ENCODE measurements around the gene KIF6.

DNA sequence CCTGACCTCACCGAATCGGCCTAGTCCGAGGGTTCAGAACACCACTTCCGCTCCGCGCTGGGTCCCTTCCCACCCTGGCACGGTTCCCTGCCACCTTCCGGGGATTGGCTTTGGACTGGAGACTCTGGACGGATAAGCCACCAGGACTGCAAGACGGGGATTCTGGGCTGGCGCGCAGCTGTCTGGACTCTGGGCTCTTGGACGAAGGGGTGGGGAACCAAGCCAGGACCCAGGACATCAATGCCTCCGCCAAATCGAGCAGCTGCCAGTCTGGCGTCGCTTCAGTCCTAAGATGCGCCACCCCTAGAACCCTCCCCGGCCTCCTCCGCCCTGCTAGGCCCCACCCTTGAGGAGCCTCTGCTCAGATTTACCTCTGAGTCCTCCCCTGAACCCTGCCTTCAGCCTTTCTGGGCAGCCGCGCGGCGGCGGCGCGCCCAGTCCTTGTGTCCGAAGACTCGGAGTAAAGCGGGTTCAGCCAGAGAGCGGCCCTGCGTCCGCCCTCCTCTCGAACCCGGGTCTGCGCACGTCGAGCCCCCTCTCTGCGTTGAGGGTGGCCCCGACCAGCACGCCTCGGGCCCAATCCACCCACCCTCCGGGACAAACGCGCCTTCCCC lies 412.2 kb downstream of the KIF6 start:
- TF ChIP-seq, protein P1, sequence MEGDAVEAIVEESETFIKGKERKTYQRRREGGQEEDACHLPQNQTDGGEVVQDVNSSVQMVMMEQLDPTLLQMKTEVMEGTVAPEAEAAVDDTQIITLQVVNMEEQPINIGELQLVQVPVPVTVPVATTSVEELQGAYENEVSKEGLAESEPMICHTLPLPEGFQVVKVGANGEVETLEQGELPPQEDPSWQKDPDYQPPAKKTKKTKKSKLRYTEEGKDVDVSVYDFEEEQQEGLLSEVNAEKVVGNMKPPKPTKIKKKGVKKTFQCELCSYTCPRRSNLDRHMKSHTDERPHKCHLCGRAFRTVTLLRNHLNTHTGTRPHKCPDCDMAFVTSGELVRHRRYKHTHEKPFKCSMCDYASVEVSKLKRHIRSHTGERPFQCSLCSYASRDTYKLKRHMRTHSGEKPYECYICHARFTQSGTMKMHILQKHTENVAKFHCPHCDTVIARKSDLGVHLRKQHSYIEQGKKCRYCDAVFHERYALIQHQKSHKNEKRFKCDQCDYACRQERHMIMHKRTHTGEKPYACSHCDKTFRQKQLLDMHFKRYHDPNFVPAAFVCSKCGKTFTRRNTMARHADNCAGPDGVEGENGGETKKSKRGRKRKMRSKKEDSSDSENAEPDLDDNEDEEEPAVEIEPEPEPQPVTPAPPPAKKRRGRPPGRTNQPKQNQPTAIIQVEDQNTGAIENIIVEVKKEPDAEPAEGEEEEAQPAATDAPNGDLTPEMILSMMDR (IDR thresholded peaks at IDR 0.05): no peak
- no peak for TF ChIP-seq TCF7L2 (IDR thresholded peaks at IDR 0.05; ENCODE audit: low read depth, low read length)
- no peak for TF ChIP-seq POLR2AphosphoS5 (IDR thresholded peaks at IDR 0.05; ENCODE audit: low read depth, low read length)

All from Panc1 (cell line).